HG03565 (cell line): Measurements from ENCODE around the gene ZNF593OS.

ENCODE experiments used
- ATAC-seq: cut with Tn5 transposase; IDR thresholded peaks from one replicate; pipeline ENCODE4 v1.9.1; 2021; ENCODE audit warnings: mild to moderate bottlenecking, moderate library complexity; ENCODE audit not compliant: unreplicated experiment

Gene ZNF593OS

GRCh38 chr1:26184883-26185282, 13.3 kb upstream of the ZNF593OS start:
- ATAC-seq, result no peak

DNA sequence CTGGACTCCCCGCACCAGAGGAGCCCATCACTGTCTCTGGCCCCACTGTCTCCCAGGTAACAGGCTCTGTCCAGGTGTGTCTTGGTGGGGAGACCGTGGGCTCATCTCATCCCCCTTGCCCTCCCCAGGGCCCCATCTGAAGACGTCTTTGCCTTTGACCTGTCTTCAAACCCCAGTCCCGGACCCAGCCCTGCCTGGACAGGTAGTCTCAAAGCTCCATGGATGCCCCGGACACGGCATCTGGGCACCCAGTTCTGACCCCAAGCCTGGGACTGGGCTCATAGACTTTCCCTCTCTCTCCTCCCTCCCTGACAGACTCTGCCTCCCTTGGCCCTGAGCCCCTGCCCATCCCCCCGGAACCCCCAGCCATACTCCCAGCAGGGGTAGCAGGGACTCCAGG, 12.5 kb upstream of the ZNF593OS start:
- no peak for ATAC-seq

DNA sequence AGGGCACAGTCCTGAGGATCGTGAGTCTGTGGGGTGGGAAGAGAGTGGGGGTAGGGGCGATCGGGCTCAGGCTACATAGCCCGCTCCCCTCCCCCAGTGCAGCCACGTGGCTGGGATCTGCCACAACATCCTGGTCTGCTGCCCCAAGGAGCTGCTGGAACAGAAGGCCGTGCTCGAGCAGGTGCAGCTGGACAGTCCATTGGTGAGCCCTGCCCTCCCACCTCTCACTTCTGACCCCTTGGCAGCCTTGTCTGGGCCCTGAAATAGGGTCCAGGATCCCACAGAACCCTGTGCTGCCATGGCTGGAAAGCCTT, 10.7 kb upstream of the ZNF593OS start:
- ATAC-seq, result no peak

DNA sequence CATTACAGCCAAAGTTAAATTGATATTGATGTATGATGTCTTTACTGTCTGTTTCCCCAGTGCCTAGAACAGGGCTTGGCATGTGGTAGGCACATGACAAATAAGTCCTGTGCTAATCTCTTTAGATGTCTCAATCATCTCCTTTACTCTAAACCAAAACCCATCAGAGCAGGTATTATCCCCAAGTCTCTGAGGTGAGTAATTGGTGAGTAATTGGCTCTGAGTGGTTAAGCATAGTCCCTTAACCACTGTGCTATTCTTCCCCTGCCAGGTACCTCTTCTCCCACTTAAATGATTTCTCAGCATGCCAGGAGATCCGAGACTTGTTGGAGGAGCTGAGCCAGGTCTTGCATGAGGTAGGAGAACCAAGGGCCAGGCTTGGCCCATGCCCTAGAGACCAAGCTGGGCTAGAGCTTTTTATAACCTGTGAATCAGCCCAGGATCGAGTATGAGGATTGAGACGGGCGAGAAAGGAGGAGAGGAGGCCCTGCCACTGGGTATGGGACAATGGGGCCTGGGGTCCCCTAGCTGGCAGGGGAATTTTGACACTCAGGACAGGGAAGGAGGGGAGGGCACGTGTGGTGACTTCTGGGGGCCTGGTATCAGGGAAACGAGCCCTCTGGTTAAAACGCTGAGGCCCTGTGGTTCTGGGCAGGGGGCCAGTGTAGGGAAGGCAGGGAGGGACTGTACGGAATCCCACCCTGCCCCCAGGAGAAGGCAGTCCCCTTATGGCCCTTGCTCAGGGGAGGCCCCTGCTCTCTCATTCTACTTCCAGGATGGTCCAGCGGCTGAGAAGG, 10.2 kb upstream of the ZNF593OS start:
- no peak for ATAC-seq

- ATAC-seq, result no peak
Measured at GRCh38 chr1:26180010-26180506, 8.4 kb upstream of the ZNF593OS start.

DNA sequence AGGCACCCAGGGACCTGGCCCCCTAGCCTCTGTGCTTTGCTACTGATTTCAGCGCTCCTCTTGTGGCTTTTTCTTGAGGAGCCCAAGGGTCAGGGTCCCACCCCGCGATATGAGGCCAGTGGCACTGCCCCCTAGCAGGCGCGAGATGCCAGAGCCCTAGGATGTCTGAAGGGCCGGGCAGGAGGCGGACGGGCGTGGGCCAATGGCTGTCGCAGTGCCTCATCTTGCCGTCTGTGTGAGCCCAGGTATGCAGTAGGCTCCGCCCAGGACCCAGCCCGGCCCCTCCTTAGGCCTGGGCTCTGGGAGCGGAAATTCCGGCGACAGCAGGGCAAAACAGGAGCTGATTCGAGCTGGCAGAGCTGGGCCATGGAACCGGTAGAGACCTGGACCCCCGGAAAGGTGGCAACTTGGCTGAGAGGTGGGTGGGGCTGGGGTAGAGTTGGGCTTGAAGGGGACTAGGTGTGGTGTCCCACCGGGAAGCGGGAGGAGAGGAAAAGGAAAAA, 5.6 kb upstream of the ZNF593OS start, which contains the start of gene CNKSR1:
CNKSR1 (plus strand) TSS at position 310 of the 503 bp plus-strand sequence; CDS start at position 367, 57 bp downstream.
- no peak for ATAC-seq

- ATAC-seq, result no peak
Measured at GRCh38 chr1:26175346-26175745, 3.7 kb upstream of the ZNF593OS start.

DNA sequence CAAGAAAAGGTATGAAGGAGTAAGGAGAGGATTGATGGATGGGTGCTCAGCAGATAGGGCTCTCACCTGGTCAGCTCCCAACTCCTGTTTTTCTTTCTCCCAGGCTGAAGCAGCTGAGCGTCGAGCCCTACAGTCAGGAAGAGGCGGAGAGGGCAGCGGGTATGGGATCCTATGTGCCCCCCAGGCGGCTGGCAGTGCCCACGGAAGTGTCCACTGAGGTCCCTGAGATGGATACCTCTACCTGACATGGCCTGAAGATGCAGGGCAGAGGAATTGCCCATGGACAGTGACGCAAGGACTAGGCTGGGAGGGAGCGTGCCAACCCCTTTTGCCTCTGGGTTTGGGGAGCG, 1.2 kb downstream of the ZNF593OS start:
- ATAC-seq, result no peak

DNA sequence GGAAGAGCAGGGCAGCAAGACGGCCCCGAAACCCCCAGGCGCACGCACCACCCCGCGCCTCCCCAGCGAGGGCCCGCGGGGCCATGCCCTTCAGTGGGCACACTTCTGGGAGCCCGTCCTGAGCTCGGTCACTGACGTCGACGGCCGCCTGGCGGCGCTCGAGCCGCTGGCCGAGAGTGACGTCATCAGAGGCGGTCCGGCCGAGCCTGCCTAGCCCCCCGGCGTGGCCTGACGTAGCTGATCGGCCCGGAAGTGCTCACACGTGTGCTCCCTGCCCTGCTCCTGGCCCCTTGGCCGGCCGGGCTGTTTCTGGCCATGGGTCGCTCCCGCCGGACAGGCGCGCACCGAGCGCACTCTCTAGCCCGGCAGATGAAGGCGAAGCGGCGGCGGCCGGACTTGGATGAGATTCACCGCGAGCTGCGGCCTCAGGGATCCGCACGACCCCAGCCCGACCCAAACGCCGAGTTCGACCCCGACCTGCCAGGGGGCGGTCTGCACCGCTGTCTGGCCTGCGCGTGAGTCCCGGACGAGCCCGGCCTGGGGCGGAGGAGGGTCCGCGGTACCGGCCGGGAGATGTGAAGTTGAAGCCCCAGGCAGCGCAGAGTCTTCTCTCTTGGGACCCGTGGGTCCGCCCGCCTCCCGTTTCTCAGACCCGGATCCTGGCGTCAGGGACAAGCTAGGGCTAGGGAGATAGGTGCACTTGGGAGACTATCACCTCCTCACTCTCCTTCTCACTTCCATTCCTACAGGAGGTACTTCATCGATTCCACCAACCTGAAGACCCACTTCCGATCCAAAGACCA, 1.8 kb downstream of the ZNF593OS start, which contains the start of gene ZNF593:
ZNF593 (plus strand) TSS at position 240 of the 803 bp plus-strand sequence; CDS start at position 316, 76 bp downstream.
- peak; percentile 87 for ATAC-seq

DNA sequence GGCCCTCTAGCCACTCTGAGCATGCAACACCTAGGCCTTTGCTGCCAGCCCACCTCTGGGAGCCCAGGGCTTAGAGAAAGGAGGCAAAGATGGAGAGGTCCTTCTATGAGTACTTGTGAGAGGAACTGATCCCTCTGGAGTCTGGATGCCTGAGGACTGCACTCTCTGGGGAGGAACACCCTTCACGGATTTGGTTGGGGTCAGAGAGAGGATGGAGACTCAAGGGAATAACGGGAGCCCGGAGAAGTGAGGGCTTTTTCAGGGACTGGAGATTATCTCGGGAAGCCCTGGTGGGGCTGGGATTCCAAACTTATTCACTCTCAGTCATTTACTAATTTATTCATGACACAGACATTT, 2.5 kb downstream of the ZNF593OS start:
- no peak for ATAC-seq

GRCh38 chr1:26168410-26169197, 3.0 kb downstream of the ZNF593OS start, which contains the start of gene C1orf232:
C1orf232 (minus strand) TSS chr1:26168963; CDS start chr1:26168499, 464 bp downstream.
- no peak for ATAC-seq

DNA sequence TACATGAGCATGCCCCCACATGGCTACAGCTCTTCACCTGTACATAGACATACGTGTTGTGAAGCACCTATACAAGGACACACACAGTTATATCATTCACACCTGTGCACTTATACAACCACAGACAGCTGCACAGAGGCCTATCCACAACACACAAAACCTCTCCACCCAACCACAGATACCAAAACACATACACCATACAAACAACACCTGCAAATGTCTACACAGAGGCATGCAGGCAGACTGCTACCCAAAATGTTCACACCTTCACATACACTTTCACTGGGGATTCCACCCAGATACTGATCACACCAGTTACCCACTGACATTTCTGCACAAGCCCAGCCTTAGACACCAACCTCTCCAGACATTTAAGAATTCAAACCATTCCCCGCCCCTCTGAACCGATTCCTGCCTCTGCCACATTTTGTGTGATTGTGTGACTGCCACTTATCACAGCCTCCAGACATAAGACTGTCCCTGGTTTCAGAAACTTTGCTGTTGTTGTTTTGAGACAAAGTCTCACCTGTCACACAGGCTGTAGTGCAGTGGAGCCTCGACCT, 4.8 kb downstream of the ZNF593OS start:
- no peak for ATAC-seq

DNA sequence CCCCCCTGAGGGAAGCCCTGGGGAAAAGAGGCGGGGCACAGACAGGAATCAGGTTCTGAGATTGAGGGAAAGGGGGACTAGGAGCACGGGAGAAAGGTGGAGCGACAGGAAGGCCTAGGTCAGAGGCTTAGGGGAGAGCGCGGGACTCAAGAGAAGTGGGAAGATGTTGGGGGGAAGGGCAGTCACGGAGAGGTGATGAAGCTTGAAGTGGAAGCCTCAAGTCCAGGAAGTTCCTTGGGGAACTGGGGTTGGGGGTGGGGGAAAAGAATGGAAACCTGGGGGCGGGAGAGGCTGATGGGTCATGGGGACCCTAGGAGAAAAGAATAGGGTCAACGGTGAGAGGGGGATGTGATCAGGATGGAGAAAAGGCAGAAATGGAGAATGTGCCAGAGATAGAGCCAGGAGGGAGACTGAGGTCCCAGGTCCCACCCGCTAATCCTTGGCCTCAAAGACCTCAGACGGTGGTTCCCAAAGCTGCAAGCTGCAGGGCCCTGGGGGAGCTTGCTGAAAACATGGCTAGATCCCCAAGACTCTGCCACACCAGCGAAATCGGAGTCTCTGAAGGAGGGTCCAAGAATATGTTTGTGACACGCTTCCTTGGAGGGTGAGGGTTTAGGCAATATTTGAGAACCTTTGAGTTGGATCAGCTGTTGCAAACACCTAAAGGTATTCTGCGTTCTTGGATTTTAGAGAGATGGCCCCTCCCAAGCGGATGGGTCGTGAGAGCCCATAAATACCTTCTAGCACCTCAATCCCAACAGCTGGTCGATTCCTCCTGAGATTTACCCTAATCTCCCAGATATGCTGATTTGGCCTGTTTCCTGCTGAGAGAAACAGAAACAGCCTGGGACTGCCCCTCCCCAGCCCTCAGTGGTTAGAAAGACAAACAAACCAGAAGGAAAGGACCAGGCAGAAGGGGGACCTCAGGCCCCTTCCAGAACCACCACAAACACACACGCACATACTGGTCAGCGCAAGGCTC, 6.5 kb downstream of the ZNF593OS start:
- ATAC-seq, result no peak

DNA sequence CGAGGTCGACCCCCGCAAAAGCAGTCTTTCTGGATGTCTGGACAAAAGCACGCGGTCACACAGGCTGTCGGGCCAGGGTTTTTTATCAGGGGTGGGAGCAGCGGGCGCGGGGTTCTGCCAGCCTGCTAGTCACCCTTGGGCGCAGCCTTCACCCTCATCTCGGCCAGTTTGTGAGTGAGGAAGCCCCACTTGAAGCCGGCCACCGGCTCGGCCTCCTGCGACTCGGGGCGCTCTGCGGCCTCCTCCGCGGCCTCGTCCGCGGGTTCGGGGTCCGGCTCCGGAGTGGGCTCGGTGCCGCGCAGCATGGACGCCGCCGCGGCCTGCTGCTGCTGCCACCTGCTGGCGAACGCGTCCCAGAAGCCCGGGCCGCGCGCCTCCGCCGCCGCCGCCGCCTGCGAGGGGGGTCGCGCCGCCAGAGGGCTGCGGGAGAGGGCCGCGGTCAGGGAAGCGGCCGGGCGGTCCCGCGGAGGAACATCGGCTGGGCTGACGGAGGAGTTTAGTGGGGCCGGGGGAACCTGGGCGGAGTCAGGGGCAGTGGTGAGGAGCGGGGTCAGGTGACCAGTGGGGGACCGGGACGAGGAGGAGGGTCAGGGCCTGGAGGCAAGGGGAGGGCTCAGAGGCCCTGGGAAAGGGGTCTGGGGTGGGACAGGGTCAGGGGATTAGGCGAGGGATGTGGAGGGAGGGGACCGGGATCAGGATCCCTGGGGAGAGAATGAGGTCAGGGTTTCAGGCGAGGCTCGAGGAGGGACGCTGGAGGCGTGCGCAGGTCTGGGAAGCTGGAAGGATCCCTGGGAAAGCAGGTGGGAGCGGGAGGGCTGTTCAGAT, 7.4 kb downstream of the ZNF593OS start:
- ATAC-seq, result no peak

DNA sequence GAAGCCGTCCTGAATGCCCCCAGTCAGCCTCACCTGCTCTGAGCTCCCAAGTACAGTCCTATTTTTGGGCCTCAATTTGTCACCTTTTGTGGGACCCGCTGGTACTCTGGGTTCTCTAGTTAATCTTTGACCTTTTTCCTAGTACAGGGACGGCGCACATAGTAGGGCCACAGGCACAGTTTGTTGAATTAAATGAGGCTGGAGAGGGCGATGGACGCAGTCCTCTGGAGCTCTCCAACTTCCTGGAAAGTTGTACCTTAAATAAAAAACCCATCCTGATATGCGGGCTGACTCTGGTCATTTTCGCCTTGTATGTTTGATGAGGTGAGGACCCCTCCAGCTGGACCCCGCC, 8.0 kb downstream of the ZNF593OS start:
- no peak for ATAC-seq

DNA sequence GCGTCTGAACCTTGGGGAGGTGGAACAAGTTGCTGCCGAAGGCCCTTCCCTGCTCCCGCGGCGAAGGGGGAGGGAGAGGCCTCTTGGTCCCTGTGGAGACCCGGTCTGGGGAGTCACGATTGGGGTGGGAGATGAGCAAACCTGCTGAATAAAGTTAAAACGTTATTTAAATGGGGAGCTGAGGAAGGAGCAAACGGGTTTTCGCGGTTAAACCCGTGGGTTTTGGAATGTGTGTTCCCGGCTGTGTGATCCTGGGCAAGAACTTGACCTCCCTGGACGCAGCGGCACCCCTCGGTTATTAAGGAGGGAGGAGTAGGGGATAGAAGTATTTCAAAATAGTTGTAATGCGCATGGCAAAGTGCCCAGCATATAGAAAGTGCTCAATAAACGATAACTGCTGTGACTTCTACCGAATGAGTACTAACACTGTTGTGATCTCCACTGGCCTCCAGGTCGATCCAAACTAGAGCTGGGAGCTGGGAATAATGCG, 9.4 kb downstream of the ZNF593OS start:
- ATAC-seq, result no peak

- ATAC-seq, result no peak
Measured at GRCh38 chr1:26161415-26162219, 10.0 kb downstream of the ZNF593OS start.
